PFSK-1 (cell line): ENCODE data around the gene CHAF1B. TPM values are rescaled to one million over a fixed set of nuclear protein-coding genes. Genes with fewer than 3 reads are reported as not detected.

Experiments
- FOXP2 ChIP-seq: optimal IDR thresholded peaks from 2 replicates; pipeline ENCODE3; 2011; ENCODE audit warnings: borderline replicate concordance, control low read depth, inconsistent platforms; ENCODE audit not compliant: insufficient read depth; ENCODE audit errors: extremely low read length, extremely low read depth
- POLR2AphosphoS5 ChIP-seq: IDR thresholded peaks from 2 replicates; pipeline ENCODE4 v1.6.1; 2012; ENCODE audit warnings: low read depth, mild to moderate bottlenecking, control low read depth, low read length, moderate library complexity
- SIN3A ChIP-seq: IDR thresholded peaks from 2 replicates; pipeline ENCODE4 v1.6.1; 2012; ENCODE audit warnings: mild to moderate bottlenecking, low read length, moderate library complexity, borderline replicate concordance; ENCODE audit not compliant: insufficient read depth
- TAF1 ChIP-seq: IDR thresholded peaks from 2 replicates; pipeline ENCODE4 v1.6.1; 2012; ENCODE audit warnings: low read length, control low read depth, borderline replicate concordance; ENCODE audit not compliant: insufficient read depth
- polyA plus RNA-seq: library from polyadenylated mRNA; unstranded; fragments of >200 nt; gene quantifications from one replicate; pipeline ENCODE4 v1.2.1, GENCODE V29; 2012; ENCODE audit warnings: low read depth, missing spikeins; ENCODE audit not compliant: insufficient read length
- TF ChIP-seq, protein P1 (sequence below), 2 experiments: IDR thresholded peaks; 2 replicates each; pipeline versions ENCODE4 v1.6.1 to v1.8.0; 2011 to 2012; ENCODE audit warnings: low read depth in 2 of 2, low read length in 2 of 2, control low read depth in 1 of 2, inconsistent platforms in 1 of 2, mild to moderate bottlenecking in 1 of 2, moderate library complexity in 1 of 2; ENCODE audit not compliant: insufficient read depth in 1 of 2

The CHAF1B gene
- polyA plus RNA-seq = 11.2 TPM

DNA sequence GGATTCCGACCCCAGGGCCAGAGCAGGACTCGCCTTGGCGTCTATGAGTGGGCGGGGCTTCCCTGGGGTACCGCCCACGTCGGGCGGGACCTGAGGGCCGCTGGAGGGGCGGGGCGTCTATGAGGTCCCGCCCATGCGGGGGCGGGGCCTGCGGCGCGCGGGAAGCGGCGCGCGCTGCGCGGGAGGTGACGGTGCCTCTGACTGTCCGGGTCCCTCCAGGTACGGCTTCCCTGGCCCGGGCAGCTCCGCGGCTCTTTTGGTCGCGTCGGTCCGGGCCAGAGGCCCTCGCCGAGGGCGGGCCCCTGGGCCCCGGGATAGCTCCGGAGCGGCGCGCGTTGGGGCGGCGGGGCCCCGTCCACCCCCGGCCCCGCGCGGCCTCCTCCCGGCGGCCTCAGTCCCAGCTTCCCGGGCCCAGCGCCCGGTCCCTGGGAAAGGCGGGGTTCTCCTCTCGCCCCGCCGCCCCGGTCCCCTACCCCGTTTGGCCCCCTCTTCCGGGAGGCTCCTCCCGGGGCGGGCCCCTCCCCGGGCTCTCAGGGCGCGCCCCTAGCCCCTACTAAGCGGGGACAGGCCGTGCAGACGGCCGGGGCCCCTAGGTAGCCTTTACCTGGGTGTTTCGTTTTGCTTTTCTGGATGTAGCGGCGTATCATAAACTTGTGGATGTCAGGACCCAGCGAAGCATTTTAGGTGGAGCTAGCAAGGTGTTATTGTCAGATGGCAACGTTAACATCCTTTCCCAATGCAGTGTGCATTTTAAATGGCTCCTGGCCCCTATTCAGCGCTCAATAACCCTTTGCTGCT, at the start of gene CHAF1B:
Gene CHAF1B, plus strand, starts transcription at position 160 of the 798 bp plus-strand sequence. CDS start 745 bp downstream, outside the sequence.
- TF ChIP-seq POLR2AphosphoS5 = peak; percentile 70
- TF ChIP-seq, protein P1, sequence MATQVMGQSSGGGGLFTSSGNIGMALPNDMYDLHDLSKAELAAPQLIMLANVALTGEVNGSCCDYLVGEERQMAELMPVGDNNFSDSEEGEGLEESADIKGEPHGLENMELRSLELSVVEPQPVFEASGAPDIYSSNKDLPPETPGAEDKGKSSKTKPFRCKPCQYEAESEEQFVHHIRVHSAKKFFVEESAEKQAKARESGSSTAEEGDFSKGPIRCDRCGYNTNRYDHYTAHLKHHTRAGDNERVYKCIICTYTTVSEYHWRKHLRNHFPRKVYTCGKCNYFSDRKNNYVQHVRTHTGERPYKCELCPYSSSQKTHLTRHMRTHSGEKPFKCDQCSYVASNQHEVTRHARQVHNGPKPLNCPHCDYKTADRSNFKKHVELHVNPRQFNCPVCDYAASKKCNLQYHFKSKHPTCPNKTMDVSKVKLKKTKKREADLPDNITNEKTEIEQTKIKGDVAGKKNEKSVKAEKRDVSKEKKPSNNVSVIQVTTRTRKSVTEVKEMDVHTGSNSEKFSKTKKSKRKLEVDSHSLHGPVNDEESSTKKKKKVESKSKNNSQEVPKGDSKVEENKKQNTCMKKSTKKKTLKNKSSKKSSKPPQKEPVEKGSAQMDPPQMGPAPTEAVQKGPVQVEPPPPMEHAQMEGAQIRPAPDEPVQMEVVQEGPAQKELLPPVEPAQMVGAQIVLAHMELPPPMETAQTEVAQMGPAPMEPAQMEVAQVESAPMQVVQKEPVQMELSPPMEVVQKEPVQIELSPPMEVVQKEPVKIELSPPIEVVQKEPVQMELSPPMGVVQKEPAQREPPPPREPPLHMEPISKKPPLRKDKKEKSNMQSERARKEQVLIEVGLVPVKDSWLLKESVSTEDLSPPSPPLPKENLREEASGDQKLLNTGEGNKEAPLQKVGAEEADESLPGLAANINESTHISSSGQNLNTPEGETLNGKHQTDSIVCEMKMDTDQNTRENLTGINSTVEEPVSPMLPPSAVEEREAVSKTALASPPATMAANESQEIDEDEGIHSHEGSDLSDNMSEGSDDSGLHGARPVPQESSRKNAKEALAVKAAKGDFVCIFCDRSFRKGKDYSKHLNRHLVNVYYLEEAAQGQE (IDR thresholded peaks at IDR 0.05; ENCODE audit: insufficient read depth in 1 of 2, low read depth in 2 of 2, low read length in 2 of 2) = no peak
- 0 out of 2 replicates have a peak, but pooled peaks have one; percentile 54 for TF ChIP-seq TAF1
- peak; percentile 46 for TF ChIP-seq FOXP2
- no peak for TF ChIP-seq SIN3A

DNA sequence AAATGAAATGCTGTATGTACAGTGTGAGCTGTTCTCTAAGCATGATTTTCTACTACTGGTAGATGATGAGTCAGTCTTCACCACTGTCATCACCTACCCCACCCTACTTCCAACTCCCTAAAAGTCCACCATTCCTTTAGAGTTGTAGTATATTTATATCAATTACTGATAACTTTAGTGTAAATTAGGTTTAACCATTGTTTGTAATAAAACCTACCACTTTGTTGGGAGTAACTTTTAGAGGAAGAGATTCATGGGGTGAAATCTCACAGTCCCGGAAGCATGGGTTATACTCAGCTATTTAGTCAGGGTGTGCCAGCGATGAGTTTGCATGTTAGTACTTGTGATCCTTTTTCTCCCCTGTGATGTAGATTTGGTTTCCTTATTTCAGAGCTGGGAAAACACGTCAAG, 48.1 kb upstream of the CHAF1B start:
- TF ChIP-seq FOXP2 (no peak), TAF1 (no peak), SIN3A (no peak)
- TF ChIP-seq, protein P1 (IDR thresholded peaks at IDR 0.05; ENCODE audit: insufficient read depth in 1 of 2, low read depth in 2 of 2, low read length in 2 of 2) = no peak

DNA sequence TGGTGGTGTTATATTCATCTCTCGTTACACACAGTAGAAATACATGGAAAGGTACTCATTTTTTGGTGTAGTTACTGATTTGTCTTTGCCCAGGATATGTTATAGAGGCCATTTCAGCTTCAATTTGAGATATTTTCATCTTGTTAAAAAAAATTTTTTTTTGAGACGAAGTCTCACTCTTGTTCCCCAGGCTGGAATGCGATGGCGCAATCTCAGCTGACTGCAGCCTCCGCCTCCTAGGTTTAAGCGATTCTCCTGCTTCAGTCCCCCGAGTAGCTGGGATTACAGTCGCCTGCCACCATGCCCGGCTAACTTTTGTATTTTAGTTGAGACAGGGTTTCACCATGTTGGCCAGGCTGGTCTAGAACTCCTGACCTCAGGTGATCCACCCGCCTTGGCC, 46.2 kb upstream of the CHAF1B start:
- TF ChIP-seq SIN3A = no peak
- TF ChIP-seq, protein P1 (IDR thresholded peaks at IDR 0.05; ENCODE audit: insufficient read depth in 1 of 2, low read depth in 2 of 2, low read length in 2 of 2) = no peak
- TF ChIP-seq POLR2AphosphoS5 = no peak
- no peak for TF ChIP-seq FOXP2
- TF ChIP-seq TAF1 = no peak

DNA sequence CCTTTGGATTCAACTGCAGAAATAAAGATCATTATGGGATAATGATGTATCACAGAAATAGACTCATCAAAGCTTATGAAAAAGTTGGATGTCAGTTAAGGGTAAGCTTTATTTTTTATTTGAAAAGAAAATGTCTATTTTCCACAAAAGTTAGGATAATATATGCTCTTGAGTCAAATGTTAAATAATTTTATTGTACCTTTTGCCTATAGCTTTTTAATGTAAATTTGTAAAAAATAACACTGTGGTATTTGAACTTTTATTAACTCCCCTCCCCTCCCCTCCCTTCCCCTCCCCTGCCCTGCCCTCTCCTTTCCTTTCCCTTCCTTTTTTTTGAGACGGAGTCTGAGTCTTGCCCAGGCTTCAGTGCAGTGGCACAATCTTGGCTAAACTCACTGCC, 40.3 kb upstream of the CHAF1B start:
- no peak for TF ChIP-seq FOXP2
- no peak for TF ChIP-seq SIN3A
- TF ChIP-seq TAF1 = no peak
- no peak for TF ChIP-seq POLR2AphosphoS5

DNA sequence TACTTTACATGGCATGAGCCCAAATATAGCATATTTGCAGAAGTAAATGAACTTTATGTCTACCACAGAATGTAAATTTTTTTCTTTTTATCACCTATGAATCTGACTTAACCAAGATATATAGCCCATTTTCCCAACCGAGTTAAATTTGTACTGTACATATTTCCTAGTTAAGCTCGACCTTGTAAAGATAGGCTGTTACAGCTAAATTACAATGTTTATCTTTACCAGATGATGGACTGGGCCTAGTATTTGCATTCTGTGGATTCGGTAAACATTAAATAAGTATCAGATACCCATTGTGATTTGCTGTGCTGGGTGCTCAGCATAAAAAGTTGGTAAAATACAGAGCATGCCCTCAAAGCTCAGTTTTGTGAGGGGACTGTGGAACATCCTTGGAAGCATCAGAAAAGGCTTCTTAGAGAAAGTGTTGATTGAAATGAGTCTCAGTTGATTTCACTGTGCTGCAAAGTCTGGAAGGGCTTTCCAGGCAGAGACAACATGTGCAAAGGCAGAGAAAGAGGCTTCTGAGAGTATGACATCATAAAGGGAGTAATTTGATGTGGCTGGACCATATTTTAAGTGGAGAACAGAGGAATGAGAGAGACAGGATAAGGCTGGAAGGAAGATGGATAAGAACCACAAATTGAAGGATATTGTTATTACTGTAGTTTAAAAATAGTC, 37.8 kb upstream of the CHAF1B start:
- TF ChIP-seq POLR2AphosphoS5 (no peak), FOXP2 (no peak), SIN3A (no peak), TAF1 (no peak)
- TF ChIP-seq, protein P1 (IDR thresholded peaks at IDR 0.05; ENCODE audit: insufficient read depth in 1 of 2, low read depth in 2 of 2, low read length in 2 of 2) = no peak
